H9 (cell line): ENCODE data around the gene ITSN2. TPM values are rescaled to one million over a fixed set of nuclear protein-coding genes. Genes with fewer than 3 reads are reported as not detected.

ENCODE experiments used
- DNase-seq: peaks from one replicate; pipeline ENCODE4 v3.0.0-alpha.2; 2017
- H2AFZ ChIP-seq: one replicate; pipeline ENCODE4 v1.6.1; 2013; ENCODE audit warnings: mild to moderate bottlenecking, low read length, control low read depth, moderate library complexity
- H2AK5ac ChIP-seq: 2 replicates; pipeline ENCODE4 v1.6.1; 2013; ENCODE audit warnings: low read length, control low read depth, mixed read lengths; ENCODE audit not compliant: insufficient read length
- H2BK120ac ChIP-seq: one replicate; pipeline ENCODE4 v1.6.1; 2013; ENCODE audit warnings: low read depth, mild to moderate bottlenecking, low read length, control low read depth, inconsistent platforms; ENCODE audit not compliant: poor library complexity, severe bottlenecking
- H2BK12ac ChIP-seq: 2 replicates; pipeline ENCODE4 v1.6.1; 2013; ENCODE audit warnings: low read length, control low read depth, mixed read lengths, low read depth; ENCODE audit not compliant: insufficient read length
- H2BK15ac ChIP-seq: 2 replicates; pipeline ENCODE4 v1.6.1; 2013; ENCODE audit warnings: low read depth, low read length, control low read depth
- H2BK20ac ChIP-seq: one replicate; pipeline ENCODE4 v1.6.1; 2013; ENCODE audit warnings: low read depth, mild to moderate bottlenecking, low read length, control low read depth, inconsistent platforms; ENCODE audit not compliant: poor library complexity, severe bottlenecking
- H2BK5ac ChIP-seq: 2 replicates; pipeline ENCODE4 v1.6.1; 2013; ENCODE audit warnings: low read length, control low read depth, mixed read lengths; ENCODE audit not compliant: insufficient read length
- H3K14ac ChIP-seq: 2 replicates; pipeline ENCODE4 v1.6.1; 2013; ENCODE audit warnings: low read length, control low read depth; ENCODE audit not compliant: insufficient read depth
- H3K18ac ChIP-seq: 2 replicates; pipeline ENCODE4 v1.6.1; 2013; ENCODE audit warnings: low read depth, mild to moderate bottlenecking, mixed read lengths, low read length, control low read depth; ENCODE audit not compliant: insufficient read length
- H3K23ac ChIP-seq: 2 replicates; pipeline ENCODE4 v1.6.1; 2013; ENCODE audit warnings: low read length, control low read depth, mixed read lengths, low read depth; ENCODE audit not compliant: insufficient read length
- H3K23me2 ChIP-seq: 2 replicates; pipeline ENCODE4 v1.6.1; 2013; ENCODE audit warnings: low read depth, mild to moderate bottlenecking, mixed read lengths, low read length, control low read depth; ENCODE audit not compliant: insufficient read length, poor library complexity, severe bottlenecking
- H3K27ac ChIP-seq: 2 replicates; pipeline ENCODE4 v1.5.1; 2013; ENCODE audit warnings: low read length, control low read depth, mixed read lengths, low read depth; ENCODE audit not compliant: insufficient read length
- H3K27me3 ChIP-seq: 2 replicates; pipeline ENCODE4 v1.6.1; 2013; ENCODE audit warnings: low read length, control low read depth, inconsistent platforms; ENCODE audit not compliant: insufficient read depth
- H3K4ac ChIP-seq: 2 replicates; pipeline ENCODE4 v1.6.1; 2013; ENCODE audit warnings: low read depth, mild to moderate bottlenecking, control low read depth, inconsistent platforms, low read length, moderate library complexity
- H3K4me1 ChIP-seq: 2 replicates; pipeline ENCODE4 v1.6.1; 2013; ENCODE audit warnings: low read length, control low read depth, inconsistent platforms; ENCODE audit not compliant: insufficient read depth
- H3K4me2 ChIP-seq: 2 replicates; pipeline ENCODE4 v1.6.1; 2013; ENCODE audit warnings: low read length, control low read depth, mixed read lengths; ENCODE audit not compliant: insufficient read length, insufficient read depth
- H3K56ac ChIP-seq: 2 replicates; pipeline ENCODE4 v1.6.1; 2013; ENCODE audit warnings: low read depth, mild to moderate bottlenecking, mixed read lengths, low read length, control low read depth; ENCODE audit not compliant: insufficient read length
- H3K79me1 ChIP-seq: 2 replicates; pipeline ENCODE4 v1.6.1; 2013; ENCODE audit warnings: low read depth, mild to moderate bottlenecking, moderate library complexity, low read length, control low read depth, inconsistent platforms; ENCODE audit not compliant: insufficient read depth, poor library complexity, severe bottlenecking
- H3K79me2 ChIP-seq: 2 replicates; pipeline ENCODE4 v1.6.1; 2013; ENCODE audit warnings: low read length, control low read depth, inconsistent platforms; ENCODE audit not compliant: insufficient read depth
- H3K9ac ChIP-seq: 2 replicates; pipeline ENCODE4 v1.6.1; 2013; ENCODE audit warnings: low read length, control low read depth, mixed read lengths; ENCODE audit not compliant: insufficient read length; ENCODE audit errors: extremely low read depth
- H3K9me3 ChIP-seq: one replicate; pipeline ENCODE4 v1.6.1; 2013; ENCODE audit warnings: low read depth, low read length, inconsistent platforms; ENCODE audit not compliant: control insufficient read depth
- H3T11ph ChIP-seq: one replicate; pipeline ENCODE4 v1.6.1; 2013; ENCODE audit warnings: mild to moderate bottlenecking, low read length, control low read depth, inconsistent platforms
- H4K20me1 ChIP-seq: one replicate; pipeline ENCODE4 v1.6.1; 2013; ENCODE audit not compliant: control insufficient read depth, insufficient read length, insufficient read depth
- H4K5ac ChIP-seq: 2 replicates; pipeline ENCODE4 v1.6.1; 2013; ENCODE audit warnings: low read depth, mild to moderate bottlenecking, mixed read lengths, low read length, control low read depth; ENCODE audit not compliant: insufficient read length
- H4K8ac ChIP-seq: replicated peaks from 2 replicates; pipeline ENCODE4 v1.6.1; 2013; ENCODE audit warnings: low read length, control low read depth, mixed read lengths, low read depth; ENCODE audit not compliant: insufficient read length
- H4K91ac ChIP-seq: 2 replicates; pipeline ENCODE4 v1.6.1; 2013; ENCODE audit warnings: low read depth, mild to moderate bottlenecking, moderate library complexity, mixed read lengths, low read length, control low read depth; ENCODE audit not compliant: insufficient read length
- H3K27ac Mint-ChIP-seq, 3 experiments: 2 replicates in 2 of 3; 3 replicates in 1 of 3; pipeline ENCODE4 v1.8.0; 2020 to 2021; ENCODE audit warnings: mixed read lengths in 3 of 3, mild to moderate bottlenecking in 1 of 3, moderate library complexity in 1 of 3
- H3K27me3 Mint-ChIP-seq: 2 replicates; pipeline ENCODE4 v1.8.0; 2021; ENCODE audit warnings: low read depth, mild to moderate bottlenecking, moderate library complexity, mixed read lengths
- H3K36me3 Mint-ChIP-seq, 3 experiments: 2 replicates in 2 of 3; 3 replicates in 1 of 3; pipeline ENCODE4 v1.8.0; 2020 to 2021; ENCODE audit warnings: low read depth in 3 of 3, mixed read lengths in 3 of 3; ENCODE audit not compliant: insufficient read depth in 1 of 3
- H3K4me1 Mint-ChIP-seq, 2 experiments: 2 replicates each; pipeline ENCODE4 v1.8.0; 2020; ENCODE audit warnings: mixed read lengths in 2 of 2
- H3K4me3 Mint-ChIP-seq, 2 experiments: 2 replicates in 1 of 2; 3 replicates in 1 of 2; pipeline ENCODE4 v1.8.0; 2020 to 2021; ENCODE audit warnings: mild to moderate bottlenecking in 2 of 2, mixed read lengths in 2 of 2, moderate library complexity in 1 of 2
- H3K9me3 Mint-ChIP-seq, 2 experiments: 2 replicates in 1 of 2; 3 replicates in 1 of 2; pipeline ENCODE4 v1.8.0; 2020; ENCODE audit warnings: mild to moderate bottlenecking in 2 of 2, mixed read lengths in 2 of 2, moderate library complexity in 1 of 2
- CTCF ChIP-seq: fragments of 200-600 bp; sonication (generic); conservative IDR thresholded peaks from 3 replicates; pipeline ENCODE4 v1.8.0; 2021; ENCODE audit warnings: antibody characterized with exemption, mild to moderate bottlenecking
- WGBS: extraction: QIAGEN DNeasy Blood & Tissue Kit; methylation state at CpG from one replicate; pipeline ENCODE4 v1.1.7; 2013; ENCODE audit warnings: missing lambda C conversion rate, low lambda C conversion rate, mixed read lengths; ENCODE audit not compliant: insufficient read length; ENCODE audit errors: extremely low coverage; 5-methylcytosine and 5-hydroxymethylcytosine counted together
- total RNA-seq: library from RNA; stranded (reverse); gene quantifications from 2 replicates; pipeline ENCODE4 v1.2.1, GENCODE V29; 2021

The ITSN2 gene
- total RNA-seq, 1 experiment from 2014 or later = 17.0 TPM

- no peak overlapping the region for H3K18ac ChIP-seq
- no peak overlapping the region for H3K27ac Mint-ChIP-seq
- no peaks in the 10 kb centered on the region for H3K79me1 ChIP-seq
- no peak overlapping the region for H4K8ac ChIP-seq
- H3K4ac ChIP-seq = no peak overlapping the region
- H3K9me3 Mint-ChIP-seq = no peaks in the 10 kb centered on the region
- peaks cover 0 to 8% (median 0%) of the 10 kb centered on the region in 3 experiments; a peak in 3 of 7 replicates for H3K36me3 Mint-ChIP-seq
- no peak overlapping the region for H3K14ac ChIP-seq
- H3T11ph ChIP-seq = no peak overlapping the region
- H3K23ac ChIP-seq = no peak overlapping the region
- H2BK15ac ChIP-seq = no peak overlapping the region
- peaks cover 0 to 3% of the 10 kb centered on the region in 2 experiments; a peak in 1 of 4 replicates for H3K4me1 Mint-ChIP-seq
- DNase-seq = no peak
- no peak overlapping the region for H2BK12ac ChIP-seq
- TF ChIP-seq CTCF = no peak
- no peaks in the 10 kb centered on the region for H3K79me2 ChIP-seq
- no peak overlapping the region for H4K91ac ChIP-seq
- H2AK5ac ChIP-seq = no peak overlapping the region
- H2AFZ ChIP-seq = no peak overlapping the region
- H3K56ac ChIP-seq = no peak overlapping the region
- no peaks in the 10 kb centered on the region for H3K4me1 ChIP-seq
- no peak overlapping the region for H2BK5ac ChIP-seq
- H3K4me3 Mint-ChIP-seq = no peak overlapping the region
- no peaks in the 10 kb centered on the region for H3K27me3 ChIP-seq
- H3K27me3 Mint-ChIP-seq = no peaks in the 10 kb centered on the region
- no peak overlapping the region for H3K27ac ChIP-seq
- WGBS = no CpG with 5 or more reads among the region's 3 CpGs
- H4K5ac ChIP-seq = no peak overlapping the region
- no peak overlapping the region for H2BK120ac ChIP-seq
- H3K9me3 ChIP-seq = no peaks in the 10 kb centered on the region
- no peaks in the 10 kb centered on the region for H4K20me1 ChIP-seq
- H3K9ac ChIP-seq = no peak overlapping the region
- no peak overlapping the region for H2BK20ac ChIP-seq
- H3K23me2 ChIP-seq = no peaks in the 10 kb centered on the region
- no peak overlapping the region for H3K4me2 ChIP-seq
Observed at GRCh38 chr2:24261441-24261840, 98.9 kb downstream of the ITSN2 start.
